ENCODE results near the gene CALHM5. TPM values are rescaled to one million over a fixed set of nuclear protein-coding genes. Genes with fewer than 3 reads are reported as not detected.

The CALHM5 gene
- total and polyA plus RNA-seq, 9 of the 15 experiments (the other 6 are each of a cell fraction or from before 2014, with no cell fraction given) = under 0.01 to 0.05 (median 0.02) TPM; not detected in 2

DNA sequence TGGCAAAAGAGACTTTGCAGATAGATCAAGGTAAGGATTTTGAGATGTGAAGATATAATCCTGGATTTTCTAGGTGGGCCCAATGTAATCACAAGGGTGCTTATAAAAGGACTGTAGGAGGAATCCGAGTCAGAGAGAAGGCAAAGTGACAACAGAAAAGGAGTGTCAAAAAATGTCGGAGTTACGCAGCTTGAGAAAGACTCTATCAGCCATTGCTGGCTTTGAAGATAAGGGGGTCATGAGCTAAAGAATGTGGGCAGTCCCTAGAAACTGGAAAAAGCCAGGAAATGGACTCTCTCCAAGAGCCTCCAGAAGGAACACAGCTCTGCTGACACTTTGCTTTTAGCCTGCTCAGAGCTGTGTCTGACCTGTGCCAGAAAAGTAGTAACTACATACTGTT, 51.2 kb downstream of the CALHM5 start (continued):
- TF ChIP-seq MYNN (IDR thresholded peaks at IDR 0.05) = no peak
- TF ChIP-seq MYNN (CRISPR knock-in tag; IDR thresholded peaks at IDR 0.05) = no peak
- TF ChIP-seq NFATC3 (IDR thresholded peaks at IDR 0.05) = no peak
- TF ChIP-seq CBFA2T2 (conservative IDR thresholded peaks at IDR 0.05) = peak; percentile 66
- TF ChIP-seq SP2 (IDR thresholded peaks at IDR 0.05; ENCODE audit: extremely low read depth, low read depth, low read length, poor library complexity, severe bottlenecking) = no peak
- no peak for TF ChIP-seq SMAD1 (IDR thresholded peaks at IDR 0.05; ENCODE audit: low read depth, low read length, partially characterized antibody)
- TF ChIP-seq, protein P1, sequence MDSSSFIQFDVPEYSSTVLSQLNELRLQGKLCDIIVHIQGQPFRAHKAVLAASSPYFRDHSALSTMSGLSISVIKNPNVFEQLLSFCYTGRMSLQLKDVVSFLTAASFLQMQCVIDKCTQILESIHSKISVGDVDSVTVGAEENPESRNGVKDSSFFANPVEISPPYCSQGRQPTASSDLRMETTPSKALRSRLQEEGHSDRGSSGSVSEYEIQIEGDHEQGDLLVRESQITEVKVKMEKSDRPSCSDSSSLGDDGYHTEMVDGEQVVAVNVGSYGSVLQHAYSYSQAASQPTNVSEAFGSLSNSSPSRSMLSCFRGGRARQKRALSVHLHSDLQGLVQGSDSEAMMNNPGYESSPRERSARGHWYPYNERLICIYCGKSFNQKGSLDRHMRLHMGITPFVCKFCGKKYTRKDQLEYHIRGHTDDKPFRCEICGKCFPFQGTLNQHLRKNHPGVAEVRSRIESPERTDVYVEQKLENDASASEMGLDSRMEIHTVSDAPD (CRISPR knock-in tag; IDR thresholded peaks at IDR 0.05) = no peak
- TF ChIP-seq MCM2 (IDR thresholded peaks at IDR 0.05; ENCODE audit: low read depth) = no peak
- no peak for TF ChIP-seq BRF1 (IDR thresholded peaks at IDR 0.05; ENCODE audit: borderline replicate concordance, extremely low read depth, insufficient read length)
- TF ChIP-seq HNRNPLL (IDR thresholded peaks at IDR 0.05; ENCODE audit: low read depth, low read length, poor library complexity, severe bottlenecking) = no peak
- peak; percentile 70; the same call in 1 of the 2 replicates for TF ChIP-seq EHMT2 (IDR thresholded peaks at IDR 0.05)
- TF ChIP-seq MEIS2 (IDR thresholded peaks at IDR 0.05; ENCODE audit: partially characterized antibody) = no peak
- TF ChIP-seq DIDO1 (tag; IDR thresholded peaks at IDR 0.05; ENCODE audit: low read depth) = no peak
- no peak for TF ChIP-seq HNRNPH1 (optimal IDR thresholded peaks at IDR 0.05; ENCODE audit: low read depth, low read length)
- TF ChIP-seq, protein P2, sequence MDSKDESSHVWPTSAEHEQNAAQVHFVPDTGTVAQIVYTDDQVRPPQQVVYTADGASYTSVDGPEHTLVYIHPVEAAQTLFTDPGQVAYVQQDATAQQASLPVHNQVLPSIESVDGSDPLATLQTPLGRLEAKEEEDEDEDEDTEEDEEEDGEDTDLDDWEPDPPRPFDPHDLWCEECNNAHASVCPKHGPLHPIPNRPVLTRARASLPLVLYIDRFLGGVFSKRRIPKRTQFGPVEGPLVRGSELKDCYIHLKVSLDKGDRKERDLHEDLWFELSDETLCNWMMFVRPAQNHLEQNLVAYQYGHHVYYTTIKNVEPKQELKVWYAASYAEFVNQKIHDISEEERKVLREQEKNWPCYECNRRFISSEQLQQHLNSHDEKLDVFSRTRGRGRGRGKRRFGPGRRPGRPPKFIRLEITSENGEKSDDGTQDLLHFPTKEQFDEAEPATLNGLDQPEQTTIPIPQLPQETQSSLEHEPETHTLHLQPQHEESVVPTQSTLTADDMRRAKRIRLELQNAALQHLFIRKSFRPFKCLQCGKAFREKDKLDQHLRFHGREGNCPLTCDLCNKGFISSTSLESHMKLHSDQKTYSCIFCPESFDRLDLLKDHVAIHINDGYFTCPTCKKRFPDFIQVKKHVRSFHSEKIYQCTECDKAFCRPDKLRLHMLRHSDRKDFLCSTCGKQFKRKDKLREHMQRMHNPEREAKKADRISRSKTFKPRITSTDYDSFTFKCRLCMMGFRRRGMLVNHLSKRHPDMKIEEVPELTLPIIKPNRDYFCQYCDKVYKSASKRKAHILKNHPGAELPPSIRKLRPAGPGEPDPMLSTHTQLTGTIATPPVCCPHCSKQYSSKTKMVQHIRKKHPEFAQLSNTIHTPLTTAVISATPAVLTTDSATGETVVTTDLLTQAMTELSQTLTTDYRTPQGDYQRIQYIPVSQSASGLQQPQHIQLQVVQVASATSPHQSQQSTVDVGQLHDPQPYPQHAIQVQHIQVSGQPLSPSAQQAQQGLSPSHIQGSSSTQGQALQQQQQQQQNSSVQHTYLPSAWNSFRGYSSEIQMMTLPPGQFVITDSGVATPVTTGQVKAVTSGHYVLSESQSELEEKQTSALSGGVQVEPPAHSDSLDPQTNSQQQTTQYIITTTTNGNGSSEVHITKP (IDR thresholded peaks at IDR 0.05; ENCODE audit: partially characterized antibody) = peak; percentile 17
- TF ChIP-seq PYGO2 (tag; IDR thresholded peaks at IDR 0.05) = 0 out of 2 replicates have a peak, but pooled peaks have one; percentile 2
- no peak for TF ChIP-seq ZNF23 (CRISPR knock-in tag; IDR thresholded peaks at IDR 0.05)
- no peak for TF ChIP-seq SRSF7 (optimal IDR thresholded peaks at IDR 0.05; ENCODE audit: low read depth, low read length)
- TF ChIP-seq MAFF (IDR thresholded peaks at IDR 0.05; ENCODE audit: low read length) = no peak
- TF ChIP-seq, protein P3, sequence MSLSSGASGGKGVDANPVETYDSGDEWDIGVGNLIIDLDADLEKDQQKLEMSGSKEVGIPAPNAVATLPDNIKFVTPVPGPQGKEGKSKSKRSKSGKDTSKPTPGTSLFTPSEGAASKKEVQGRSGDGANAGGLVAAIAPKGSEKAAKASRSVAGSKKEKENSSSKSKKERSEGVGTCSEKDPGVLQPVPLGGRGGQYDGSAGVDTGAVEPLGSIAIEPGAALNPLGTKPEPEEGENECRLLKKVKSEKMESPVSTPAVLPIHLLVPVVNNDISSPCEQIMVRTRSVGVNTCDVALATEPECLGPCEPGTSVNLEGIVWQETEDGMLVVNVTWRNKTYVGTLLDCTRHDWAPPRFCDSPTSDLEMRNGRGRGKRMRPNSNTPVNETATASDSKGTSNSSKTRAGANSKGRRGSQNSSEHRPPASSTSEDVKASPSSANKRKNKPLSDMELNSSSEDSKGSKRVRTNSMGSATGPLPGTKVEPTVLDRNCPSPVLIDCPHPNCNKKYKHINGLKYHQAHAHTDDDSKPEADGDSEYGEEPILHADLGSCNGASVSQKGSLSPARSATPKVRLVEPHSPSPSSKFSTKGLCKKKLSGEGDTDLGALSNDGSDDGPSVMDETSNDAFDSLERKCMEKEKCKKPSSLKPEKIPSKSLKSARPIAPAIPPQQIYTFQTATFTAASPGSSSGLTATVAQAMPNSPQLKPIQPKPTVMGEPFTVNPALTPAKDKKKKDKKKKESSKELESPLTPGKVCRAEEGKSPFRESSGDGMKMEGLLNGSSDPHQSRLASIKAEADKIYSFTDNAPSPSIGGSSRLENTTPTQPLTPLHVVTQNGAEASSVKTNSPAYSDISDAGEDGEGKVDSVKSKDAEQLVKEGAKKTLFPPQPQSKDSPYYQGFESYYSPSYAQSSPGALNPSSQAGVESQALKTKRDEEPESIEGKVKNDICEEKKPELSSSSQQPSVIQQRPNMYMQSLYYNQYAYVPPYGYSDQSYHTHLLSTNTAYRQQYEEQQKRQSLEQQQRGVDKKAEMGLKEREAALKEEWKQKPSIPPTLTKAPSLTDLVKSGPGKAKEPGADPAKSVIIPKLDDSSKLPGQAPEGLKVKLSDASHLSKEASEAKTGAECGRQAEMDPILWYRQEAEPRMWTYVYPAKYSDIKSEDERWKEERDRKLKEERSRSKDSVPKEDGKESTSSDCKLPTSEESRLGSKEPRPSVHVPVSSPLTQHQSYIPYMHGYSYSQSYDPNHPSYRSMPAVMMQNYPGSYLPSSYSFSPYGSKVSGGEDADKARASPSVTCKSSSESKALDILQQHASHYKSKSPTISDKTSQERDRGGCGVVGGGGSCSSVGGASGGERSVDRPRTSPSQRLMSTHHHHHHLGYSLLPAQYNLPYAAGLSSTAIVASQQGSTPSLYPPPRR (CRISPR knock-in tag; IDR thresholded peaks at IDR 0.05; ENCODE audit: borderline replicate concordance) = no peak
- no peak for TF ChIP-seq FOXK1 (CRISPR knock-in tag; IDR thresholded peaks at IDR 0.05; ENCODE audit: borderline replicate concordance)
